K562 (cell line): ENCODE results near the gene MCCC1. TPM values are rescaled to one million over a fixed set of nuclear protein-coding genes. Genes with fewer than 3 reads are reported as not detected.

Source experiments
- ATAC-seq: fragments of 200-7000 bp; cut with Tn5 transposase; 3 replicates; pipeline ENCODE4 v1.9.1; 2020; ENCODE audit warnings: moderate library complexity
- BruUV-seq: library from RNA; stranded (reverse); fragments of 400-500 nt; replicated peaks from 2 replicates; lab custom pipeline; 2021; lab: Mats Ljungman, UMichigan
- CTCF ChIA-PET: fragments of 300-600 bp; formaldehyde crosslinking; extraction: SDS; loops from one replicate; lab custom pipeline; 2021; ENCODE audit warnings: low intra/inter-chr PET ratio; lab: Yijun Ruan, JAX
- POLR2A ChIA-PET: fragments of 300-600, 350-650 bp; sonication (Branson Sonifier 250); formaldehyde crosslinking; extraction: SDS; loops from one replicate; lab custom pipeline; 2021; ENCODE audit warnings: antibody characterized with exemption, inconsistent platforms; lab: Yijun Ruan, JAX
- DNase-seq, 4 experiments: peaks; one replicate each; pipeline versions ENCODE4 v3.0.0 to v3.0.0-alpha.2; 2011 to 2018; ENCODE audit warnings: low spot score in 3 of 4, mixed read lengths in 3 of 4; ENCODE audit errors: extremely low read depth in 1 of 4
- FAIRE-seq: peaks from 2 replicates; lab custom pipeline; 2011; peaks lifted over from hg19 to GRCh38; lab: Jason Lieb, UNC
- H2AFZ ChIP-seq: 2 replicates; pipeline ENCODE4 v1.6.0; 2011; ENCODE audit warnings: low read depth, low read length, control low read depth, inconsistent platforms
- H3K27ac ChIP-seq: fragments of 200-600 bp; 3 replicates; pipeline ENCODE4 v1.8.0; 2011; ENCODE audit warnings: low read depth, mild to moderate bottlenecking, control low read depth, inconsistent platforms, low read length, moderate library complexity, mixed read lengths; ENCODE audit errors: extremely low read depth
- H3K27me3 ChIP-seq, 2 experiments: fragments of 300-600 bp in 1 of 2; 2 replicates in 1 of 2; 3 replicates in 1 of 2; pipeline versions ENCODE4 v1.6.0 to v1.8.0; 2011; ENCODE audit warnings: inconsistent platforms in 2 of 2, low read length in 2 of 2, mild to moderate bottlenecking in 1 of 2, mixed read lengths in 1 of 2, moderate library complexity in 1 of 2; ENCODE audit not compliant: control insufficient read depth in 2 of 2, insufficient read depth in 2 of 2
- H3K36me3 ChIP-seq: fragments of 300-600 bp; 3 replicates; pipeline ENCODE4 v1.8.0; 2011; ENCODE audit warnings: mild to moderate bottlenecking, low read length, inconsistent platforms; ENCODE audit not compliant: control insufficient read depth, insufficient read depth
- H3K4me1 ChIP-seq, 2 experiments: fragments of 200-600 bp in 1 of 2; replicated peaks in 1 of 2; 2 replicates in 1 of 2; 3 replicates in 1 of 2; pipeline versions ENCODE4 v1.5.1 to v1.8.0; 2011; ENCODE audit warnings: inconsistent platforms in 2 of 2, low read length in 2 of 2, mild to moderate bottlenecking in 1 of 2, mixed read lengths in 1 of 2, moderate library complexity in 1 of 2; ENCODE audit not compliant: control insufficient read depth in 2 of 2, insufficient read depth in 2 of 2
- H3K4me2 ChIP-seq: 2 replicates; pipeline ENCODE4 v1.6.1; 2011; ENCODE audit warnings: low read length, control low read depth, inconsistent platforms, mixed read lengths; ENCODE audit not compliant: insufficient read depth
- H3K4me3 ChIP-seq: fragments of 200-600 bp; sonication (generic), shearing (Covaris generic); 2 replicates; pipeline ENCODE4 v1.5.1; 2016; ENCODE audit warnings: control low read depth, inconsistent platforms
- H3K79me2 ChIP-seq: fragments of 200-600 bp; 3 replicates; pipeline ENCODE4 v1.8.0; 2011; ENCODE audit warnings: low read length, inconsistent platforms; ENCODE audit not compliant: control insufficient read depth, insufficient read depth
- H3K9ac ChIP-seq, 2 experiments: 2 replicates each; pipeline versions ENCODE4 v1.6.0 to v1.6.1; 2011; ENCODE audit warnings: low read depth in 2 of 2, low read length in 2 of 2, control low read depth in 1 of 2, inconsistent platforms in 1 of 2, mild to moderate bottlenecking in 1 of 2, mixed read lengths in 1 of 2; ENCODE audit not compliant: insufficient read depth in 1 of 2
- H3K9me1 ChIP-seq: one replicate; pipeline ENCODE4 v1.6.0; 2011; ENCODE audit warnings: inconsistent platforms, mild to moderate bottlenecking, low read length, moderate library complexity; ENCODE audit not compliant: control insufficient read depth, insufficient read depth
- H3K9me3 ChIP-seq: replicated peaks from 2 replicates; pipeline ENCODE4 v1.5.1; 2011; ENCODE audit warnings: low read depth, low read length, inconsistent platforms; ENCODE audit not compliant: control insufficient read depth, insufficient read depth
- H4K20me1 ChIP-seq: replicated peaks from 2 replicates; pipeline ENCODE4 v1.6.1; 2011; ENCODE audit warnings: low read length, inconsistent platforms, mixed read lengths; ENCODE audit not compliant: control insufficient read depth, insufficient read depth
- CREBBP ChIP-seq: IDR thresholded peaks from one replicate; pipeline ENCODE4 v1.6.1; 2012; ENCODE audit warnings: low read depth, mild to moderate bottlenecking, control low read depth, inconsistent platforms, low read length
- PML ChIP-seq: IDR thresholded peaks from 2 replicates; pipeline ENCODE4 v1.6.1; 2012; ENCODE audit warnings: low read length, inconsistent platforms
- SAFB2 ChIP-seq: fragments of 200-400 bp; formaldehyde crosslinking; IDR thresholded peaks from 2 replicates; pipeline ENCODE4 v1.6.1; 2018; ENCODE audit warnings: borderline replicate concordance, low read length, low read depth, moderate library complexity; ENCODE audit not compliant: severe bottlenecking
- SIN3A ChIP-seq, 2 experiments: fragments of 150-350 bp in 1 of 2; IDR thresholded peaks; 2 replicates each; pipeline ENCODE4 v1.6.1; 2011 to 2016; ENCODE audit warnings: borderline replicate concordance in 2 of 2, low read depth in 2 of 2, low read length in 2 of 2, mild to moderate bottlenecking in 2 of 2, moderate library complexity in 2 of 2; ENCODE audit not compliant: control insufficient read depth in 1 of 2
- ZNF23 ChIP-seq: fragments of 250-450 bp; sonication (Bioruptor Pico); IDR thresholded peaks from 2 replicates; pipeline ENCODE4 v1.4.0; 2020; ENCODE audit warnings: mild to moderate bottlenecking
- WGBS: fragments of 100-300 bp; shearing (Covaris generic); methylation state at CpG from one replicate; pipeline ENCODE4 v1.1.6; 2016; ENCODE audit warnings: low coverage, mixed read lengths; ENCODE audit not compliant: insufficient coverage; ENCODE audit errors: missing lambda C conversion rate; 5-methylcytosine and 5-hydroxymethylcytosine counted together
- in situ Hi-C: fragments of 300-500 bp; cut with MboI; formaldehyde crosslinking; loops from 4 replicates; pipeline ENCODE4 v1.15.0; 2018; ENCODE audit warnings: inconsistent platforms, mixed read lengths
- intact Hi-C: fragments of 100-400 bp; cut with micrococcal nuclease; formaldehyde crosslinking; loops from 2 replicates; pipeline ENCODE4 v1.14.2; 2022
- polyA plus RNA-seq, 8 experiments: library from polyadenylated mRNA; depleted of rRNA in 4 of 8; stranded (reverse) in 5 of 8; unstranded in 3 of 8; fragments of >200 nt; fragmentation: Nextera tagmentation in 2 of 8; fragmentation: Illumina TruSeq in 1 of 8; extraction: Ambion mirVana in 2 of 8; extraction: Trizol in 1 of 8; gene quantifications; 2 replicates each; pipeline versions ENCODE4 v1.2.1 to v1.2.3, GENCODE V29; 2011 to 2014; ENCODE audit warnings: inconsistent platforms in 1 of 8, missing spikeins in 1 of 8
- total RNA-seq, 7 experiments: library from RNA; depleted of rRNA in 6 of 7; stranded (reverse); fragments of >200 nt in 6 of 7; fragmentation: Illumina TruSeq in 2 of 7; extraction: Trizol in 2 of 7; gene quantifications; 2 replicates each; pipeline versions ENCODE4 v1.2.1 to v1.2.3, GENCODE V29; 2011 to 2021; ENCODE audit warnings: low replicate concordance in 1 of 7

Gene MCCC1
- total and polyA plus RNA-seq, 9 of the 15 experiments (the other 6 are each of a cell fraction or from before 2014, with no cell fraction given) = 13.7 to 26.9 (median 23.0) TPM

GRCh38 chr3:183018421-183019192 lies 80.7 kb downstream of the MCCC1 start:
- peaks cover 45% of the 10 kb centered on the region for H3K36me3 ChIP-seq
- TF ChIP-seq ZNF23 (CRISPR knock-in tag) (no peak), SIN3A (IDR thresholded peaks at IDR 0.05; ENCODE audit: borderline replicate concordance in 2 of 2, control insufficient read depth in 1 of 2, low read depth in 2 of 2, low read length in 2 of 2) (no peak), PML (no peak), SAFB2 (no peak), CREBBP (no peak)
- H3K4me2 ChIP-seq = no peak overlapping the region
- in situ Hi-C loops = no loop called here
- BruUV-seq = no TSS peak
- FAIRE-seq (no peak), DNase-seq (peak in 2 of 4 experiments; percentile 44 to 52), ATAC-seq (no peak)
- no peaks in the 10 kb centered on the region for H3K4me1 ChIP-seq
- no peaks in the 10 kb centered on the region; the same call in 1 of the 2 replicates for H4K20me1 ChIP-seq
- H3K9me1 ChIP-seq = no peaks in the 10 kb centered on the region
- H3K79me2 ChIP-seq = no peaks in the 10 kb centered on the region
- H3K27ac ChIP-seq = no peak overlapping the region
- no peak overlapping the region for H3K4me3 ChIP-seq
- no peak overlapping the region for H3K9ac ChIP-seq
- H3K27me3 ChIP-seq = no peaks in the 10 kb centered on the region
- no peaks in the 10 kb centered on the region for H3K9me3 ChIP-seq
- ChIA-PET CTCF (no interaction called here), POLR2A (no interaction called here)
- 56% methylated on average over 3 of the region's 3 CpGs for WGBS
- intact Hi-C loops = no loop called here
- H2AFZ ChIP-seq = no peak overlapping the region
